Measurements from ENCODE around the gene AOC2.

DNA sequence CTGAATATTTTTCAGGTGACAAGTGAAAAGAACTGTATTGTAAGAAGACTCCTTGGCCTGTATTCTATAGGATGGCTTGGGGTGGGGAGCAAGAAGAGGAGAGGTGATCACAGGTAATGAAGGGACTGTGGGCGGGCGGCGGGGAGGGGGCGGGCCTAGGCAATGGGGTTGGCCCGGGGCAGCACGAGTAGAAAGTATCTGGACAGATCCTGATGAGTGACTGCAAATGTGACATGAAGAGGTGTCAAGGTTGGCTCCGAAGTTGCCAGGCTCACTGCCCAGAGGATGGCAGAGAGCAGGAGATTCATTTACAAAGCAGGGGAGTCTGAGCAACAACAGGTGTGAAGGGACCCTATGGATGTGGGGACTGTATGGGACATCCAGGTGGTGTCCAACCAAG lies 45.4 kb downstream of the AOC2 start:
- TF ChIP-seq, protein P1, sequence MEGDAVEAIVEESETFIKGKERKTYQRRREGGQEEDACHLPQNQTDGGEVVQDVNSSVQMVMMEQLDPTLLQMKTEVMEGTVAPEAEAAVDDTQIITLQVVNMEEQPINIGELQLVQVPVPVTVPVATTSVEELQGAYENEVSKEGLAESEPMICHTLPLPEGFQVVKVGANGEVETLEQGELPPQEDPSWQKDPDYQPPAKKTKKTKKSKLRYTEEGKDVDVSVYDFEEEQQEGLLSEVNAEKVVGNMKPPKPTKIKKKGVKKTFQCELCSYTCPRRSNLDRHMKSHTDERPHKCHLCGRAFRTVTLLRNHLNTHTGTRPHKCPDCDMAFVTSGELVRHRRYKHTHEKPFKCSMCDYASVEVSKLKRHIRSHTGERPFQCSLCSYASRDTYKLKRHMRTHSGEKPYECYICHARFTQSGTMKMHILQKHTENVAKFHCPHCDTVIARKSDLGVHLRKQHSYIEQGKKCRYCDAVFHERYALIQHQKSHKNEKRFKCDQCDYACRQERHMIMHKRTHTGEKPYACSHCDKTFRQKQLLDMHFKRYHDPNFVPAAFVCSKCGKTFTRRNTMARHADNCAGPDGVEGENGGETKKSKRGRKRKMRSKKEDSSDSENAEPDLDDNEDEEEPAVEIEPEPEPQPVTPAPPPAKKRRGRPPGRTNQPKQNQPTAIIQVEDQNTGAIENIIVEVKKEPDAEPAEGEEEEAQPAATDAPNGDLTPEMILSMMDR (IDR thresholded peaks at IDR 0.05; ENCODE audit: poor library complexity): no peak
- TF ChIP-seq EZH2phosphoT487 (IDR thresholded peaks at IDR 0.05; ENCODE audit: low read depth, severe bottlenecking, unreplicated experiment): no peak
- TF ChIP-seq EZH2 (IDR thresholded peaks at IDR 0.05; ENCODE audit: borderline replicate concordance): no peak

Data from hepatocyte (in vitro differentiated cells).